GM18498 (cell line): Measurements from ENCODE around the gene COA1.
"Not testable (repeated sequence)": the region's sequence is repeated elsewhere in the genome, so short reads cannot be mapped to it uniquely, and the experiment has no call there.

Source experiments
- ATAC-seq: cut with Tn5 transposase; IDR thresholded peaks from one replicate; pipeline ENCODE4 v1.9.1; 2021; ENCODE audit warnings: mild to moderate bottlenecking, moderate library complexity; ENCODE audit not compliant: unreplicated experiment

Gene COA1

GRCh38 chr7:43731494-43731893, 2.2 kb upstream of the COA1 start:
- not testable (repeated sequence) for ATAC-seq

- peak; percentile 17 for ATAC-seq
Observed at GRCh38 chr7:43729924-43730248, 563 bp upstream of the COA1 start.

DNA sequence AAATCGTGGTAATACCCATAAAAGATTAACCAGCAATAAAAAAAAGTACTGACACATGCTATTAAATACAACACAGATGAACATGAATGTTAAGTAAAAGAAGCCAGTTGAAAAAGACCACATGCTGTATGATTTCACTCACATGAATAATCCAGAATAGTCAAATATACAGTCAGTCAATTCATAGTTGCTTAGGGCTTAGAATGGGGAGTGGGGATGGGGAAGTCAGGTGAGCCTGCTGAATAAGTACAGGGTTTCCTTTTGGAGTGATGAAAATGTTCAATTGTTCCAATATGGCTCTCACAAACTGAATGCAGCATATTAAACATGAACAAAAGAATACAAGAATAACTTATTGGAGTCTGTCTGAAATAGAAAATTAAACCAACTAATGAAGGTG, 1.8 kb downstream of the COA1 start:
- no peak for ATAC-seq

GRCh38 chr7:43727003-43727402, 2.3 kb downstream of the COA1 start:
- ATAC-seq = no peak

DNA sequence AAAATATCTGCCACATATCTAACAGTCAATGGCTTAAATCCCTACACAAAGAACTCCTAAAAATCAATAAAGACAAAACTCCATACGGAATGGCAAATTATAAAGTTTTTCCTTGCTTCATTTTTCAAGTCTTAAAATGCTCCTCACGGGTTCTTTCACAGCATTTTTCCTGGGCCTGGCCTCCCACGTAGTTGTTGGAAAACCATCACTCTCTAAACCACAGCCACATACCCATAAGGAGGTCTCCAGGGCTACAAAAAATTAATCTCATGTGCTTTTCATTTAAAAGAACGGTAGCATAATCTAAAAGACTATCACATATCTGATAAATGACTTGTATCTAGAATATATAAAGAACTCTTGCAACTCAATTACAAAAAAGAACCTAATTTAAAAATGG, 2.9 kb downstream of the COA1 start:
- ATAC-seq = no peak

- no peak for ATAC-seq
Observed at GRCh38 chr7:43725251-43725650, 4.1 kb downstream of the COA1 start.

DNA sequence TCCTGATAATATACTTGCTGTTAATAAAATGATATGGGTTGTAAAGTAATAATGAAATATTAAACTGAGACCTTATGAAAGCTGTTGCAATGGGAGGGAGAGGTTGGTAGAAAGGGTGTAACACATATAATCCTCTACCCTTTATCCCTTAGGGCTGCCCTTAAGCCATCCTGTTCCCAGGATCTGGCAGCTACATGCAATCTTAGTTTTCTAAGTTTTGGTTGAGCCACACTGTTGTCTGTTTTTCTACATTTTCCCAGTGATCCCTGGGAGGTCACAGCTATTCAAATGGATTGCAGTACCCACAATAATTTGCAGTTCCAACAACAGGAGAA, 6.3 kb downstream of the COA1 start:
- no peak for ATAC-seq

DNA sequence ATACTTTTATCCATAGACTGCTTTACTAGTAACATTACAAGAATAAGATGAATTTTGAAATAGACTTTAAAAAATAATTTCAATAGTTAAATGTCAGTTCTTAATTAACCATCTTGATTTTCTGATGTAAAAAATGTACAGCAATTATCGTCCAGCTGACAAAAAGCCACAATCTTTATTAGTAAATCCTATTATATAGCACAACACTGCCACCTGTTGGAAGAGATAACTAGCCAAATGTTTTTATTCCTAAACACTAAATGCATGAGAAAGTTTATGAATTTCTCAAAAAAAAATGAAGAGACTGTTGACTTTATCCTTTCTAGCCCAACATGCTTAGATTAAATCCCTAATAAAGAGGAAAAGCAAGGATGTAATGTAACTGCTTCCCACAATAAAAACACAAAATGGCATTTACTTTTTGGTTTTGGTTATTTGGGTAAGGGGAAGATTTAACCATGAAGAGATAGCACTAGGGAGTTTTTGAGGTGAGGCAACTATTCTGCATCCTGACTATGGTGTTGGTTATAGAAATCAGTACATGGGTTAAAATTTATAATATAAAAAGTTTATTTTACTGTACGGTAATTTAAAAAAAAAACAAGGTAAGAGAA, 8.0 kb downstream of the COA1 start:
- ATAC-seq = no peak

DNA sequence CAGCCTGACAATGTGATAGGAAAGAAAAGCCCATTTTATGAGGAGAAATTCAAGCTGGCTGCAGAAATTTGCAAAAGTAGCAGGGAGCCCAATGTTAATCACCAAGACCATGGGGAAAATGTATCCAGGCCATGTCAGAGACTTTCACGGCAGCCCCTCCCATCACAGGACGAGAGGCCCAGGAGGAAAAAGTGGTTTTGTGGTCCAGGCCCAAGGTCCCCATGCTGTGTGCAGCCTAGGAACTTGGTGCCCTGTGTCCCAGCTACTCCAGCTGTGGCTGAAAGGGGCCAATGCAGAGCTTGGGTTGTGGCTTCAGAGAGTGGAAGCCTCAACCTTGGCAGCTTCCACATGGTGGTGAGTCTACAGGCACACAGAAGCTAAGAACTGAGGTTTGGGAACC, 12.7 kb downstream of the COA1 start:
- ATAC-seq = no peak

DNA sequence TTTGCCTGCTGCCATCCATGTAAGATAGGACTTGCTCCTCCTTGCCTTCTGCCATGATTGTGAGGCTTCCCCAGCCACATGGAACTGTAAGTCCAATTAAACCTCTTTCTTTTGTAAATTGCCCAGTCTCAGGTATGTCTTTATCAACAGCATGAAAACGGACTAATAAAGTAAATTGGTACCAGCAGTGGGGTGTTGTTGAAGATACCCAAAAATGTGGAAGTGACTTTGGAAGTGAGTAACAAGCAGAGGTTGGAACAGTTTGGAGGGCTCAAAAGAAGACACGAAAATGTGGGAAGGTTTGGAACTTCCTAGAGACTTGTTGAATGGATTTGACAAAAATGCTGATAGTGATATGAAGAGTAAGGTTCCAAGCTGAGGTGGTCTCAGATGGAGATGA, 13.4 kb downstream of the COA1 start:
- not testable (repeated sequence) for ATAC-seq

DNA sequence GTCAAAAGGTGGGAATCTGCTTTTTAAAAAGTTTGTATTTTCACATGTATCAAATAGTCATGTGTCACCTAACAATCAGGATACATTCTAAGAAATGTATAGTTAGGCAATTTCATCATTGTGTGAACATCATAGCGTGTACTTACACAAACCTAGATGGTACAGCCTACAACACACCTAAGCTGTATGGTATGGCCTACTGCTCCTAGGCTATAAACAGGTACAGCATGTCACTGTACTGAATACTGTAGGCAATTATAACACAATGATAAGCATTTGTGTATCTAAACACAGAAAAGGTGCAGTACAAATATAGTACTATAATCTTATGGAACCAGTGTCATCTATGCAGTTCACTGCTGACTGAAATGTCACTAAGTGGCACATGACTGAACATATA, 17.8 kb downstream of the COA1 start:
- ATAC-seq = no peak

- not testable (repeated sequence) for ATAC-seq
Observed at GRCh38 chr7:43708055-43708454, 21.3 kb downstream of the COA1 start.

DNA sequence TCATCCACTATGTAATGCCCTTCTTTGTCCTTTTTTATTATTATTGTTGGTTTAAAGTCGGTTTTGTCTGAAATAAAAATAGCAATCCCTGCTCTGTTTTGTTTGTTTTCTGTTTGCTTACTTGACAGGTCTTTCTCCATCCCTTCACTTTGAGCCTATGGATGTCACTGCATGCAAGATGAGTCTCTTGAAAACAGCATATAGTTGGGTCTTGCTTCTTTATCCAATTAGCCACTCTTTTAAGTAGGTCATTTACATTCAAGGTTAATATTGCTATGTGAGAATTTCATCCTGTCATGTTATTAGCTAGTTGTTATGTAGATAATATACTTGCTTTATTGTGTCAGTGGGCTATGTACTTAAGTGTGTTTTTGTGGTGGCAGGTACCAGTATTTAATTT, 25.8 kb downstream of the COA1 start:
- no peak for ATAC-seq

DNA sequence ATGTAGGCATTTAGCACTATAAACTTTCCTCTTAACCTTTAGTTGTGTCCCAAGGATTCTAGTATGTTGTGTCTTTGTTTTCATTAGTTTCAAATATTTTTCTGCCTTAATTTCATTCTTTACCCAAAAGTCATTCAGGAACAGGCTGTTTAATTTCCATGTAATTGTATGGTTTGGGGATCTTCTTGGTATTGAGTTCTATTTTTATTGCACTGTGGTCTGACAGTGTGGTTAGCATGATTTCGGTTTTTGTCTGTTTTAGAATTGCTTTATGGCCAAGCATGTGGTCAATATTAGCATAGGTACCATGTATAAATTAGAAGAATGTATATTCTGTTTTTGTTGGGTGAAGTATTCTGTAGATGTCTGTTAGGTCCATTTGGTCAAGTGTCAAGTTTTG, 26.3 kb downstream of the COA1 start:
- ATAC-seq = peak; percentile 38

- ATAC-seq = no peak
Observed at GRCh38 chr7:43701929-43702328, 27.4 kb downstream of the COA1 start.

- no peak for ATAC-seq
Observed at GRCh38 chr7:43701500-43701854, 27.8 kb downstream of the COA1 start.

- ATAC-seq = no peak
Observed at GRCh38 chr7:43700646-43701499, 28.4 kb downstream of the COA1 start.

DNA sequence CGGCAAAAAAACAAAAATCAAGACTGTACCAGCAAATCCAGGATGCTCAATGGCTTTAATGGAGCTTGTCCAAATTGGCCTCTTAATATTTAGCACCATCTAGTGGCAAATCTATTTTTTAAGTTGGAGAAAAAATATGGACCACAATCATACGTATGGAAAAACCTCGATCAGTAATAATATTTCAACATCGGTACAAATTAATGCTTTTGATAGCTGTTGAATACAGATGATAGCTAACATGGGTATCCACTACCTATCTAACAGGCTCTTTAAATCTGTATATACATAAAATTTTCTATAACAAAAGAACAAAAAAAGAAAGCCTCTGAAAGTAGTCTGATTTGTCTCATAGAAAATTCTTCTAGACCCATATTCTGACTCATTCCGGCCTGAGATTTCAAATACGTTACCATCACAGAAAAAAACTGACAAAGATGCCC, 29.2 kb downstream of the COA1 start:
- no peak for ATAC-seq

DNA sequence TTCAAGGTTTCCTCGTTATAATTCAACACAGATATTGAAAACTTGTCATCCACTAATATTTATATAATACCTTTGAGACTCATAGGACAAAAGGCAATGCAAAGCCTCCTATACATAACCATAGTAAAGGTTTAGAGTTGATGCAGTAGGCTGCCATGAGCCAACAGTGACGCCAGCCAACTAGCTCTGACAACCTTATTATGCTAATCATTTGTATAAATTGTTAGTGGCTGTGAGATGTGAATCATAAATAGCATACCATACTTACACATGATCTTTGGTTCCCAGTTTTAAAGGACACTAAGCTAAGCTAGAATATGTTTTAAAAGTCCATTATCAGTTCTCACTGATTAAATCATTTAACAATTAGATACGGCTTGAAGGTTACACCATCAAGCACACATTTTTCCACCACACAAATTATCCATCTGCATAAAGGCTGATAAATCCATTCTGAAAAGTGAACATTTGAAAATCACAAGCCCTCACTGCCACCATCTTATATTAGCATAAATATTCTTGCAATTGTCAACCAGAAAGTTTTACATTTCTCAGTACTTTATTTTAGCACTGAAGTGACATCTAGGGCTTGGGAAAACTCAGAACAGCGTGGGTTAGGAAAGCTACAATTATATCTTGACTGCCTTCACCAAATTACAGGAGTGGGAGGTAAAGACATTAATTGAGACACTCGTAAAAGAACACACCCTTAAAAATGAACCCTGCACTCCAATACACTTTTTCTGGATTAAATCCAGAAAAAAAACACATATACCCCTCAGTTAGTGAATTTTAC, 30.7 kb downstream of the COA1 start:
- no peak for ATAC-seq

DNA sequence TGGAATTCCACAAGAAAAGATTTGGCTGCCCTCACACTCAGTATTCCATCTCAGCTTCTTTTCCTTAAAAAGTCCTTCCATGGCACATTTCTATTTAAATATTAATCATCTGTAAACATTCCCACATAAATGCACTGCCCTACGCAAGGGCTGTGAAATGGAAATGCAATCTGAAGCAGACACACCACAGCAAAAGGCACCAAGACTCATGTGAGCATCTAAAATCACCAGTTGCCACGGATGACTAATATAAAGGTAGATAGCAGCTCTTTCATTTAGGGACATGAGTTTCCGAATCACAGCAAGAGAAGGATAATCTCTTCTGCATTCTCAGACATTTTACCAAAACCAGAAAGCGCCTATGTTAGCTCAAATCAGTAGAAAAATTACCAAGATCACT, 31.6 kb downstream of the COA1 start:
- no peak for ATAC-seq

DNA sequence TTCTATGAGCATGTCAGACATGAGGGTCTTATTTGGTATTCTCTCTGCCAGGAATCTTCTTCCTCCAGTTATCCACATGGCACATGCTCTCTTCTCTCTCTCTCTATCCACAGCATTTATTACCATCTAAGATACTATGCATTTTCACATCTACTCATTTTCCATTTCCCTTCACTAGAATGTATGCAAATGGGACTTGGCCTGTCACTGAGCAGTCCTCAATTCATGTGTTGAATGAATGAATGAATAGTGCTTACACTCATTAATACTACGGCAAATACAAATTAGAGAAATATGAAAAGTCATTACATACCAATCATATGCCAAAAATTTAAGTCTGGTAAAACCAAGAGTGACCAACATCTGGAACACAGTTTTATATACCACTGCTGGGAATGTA, 34.0 kb downstream of the COA1 start:
- ATAC-seq = no peak

DNA sequence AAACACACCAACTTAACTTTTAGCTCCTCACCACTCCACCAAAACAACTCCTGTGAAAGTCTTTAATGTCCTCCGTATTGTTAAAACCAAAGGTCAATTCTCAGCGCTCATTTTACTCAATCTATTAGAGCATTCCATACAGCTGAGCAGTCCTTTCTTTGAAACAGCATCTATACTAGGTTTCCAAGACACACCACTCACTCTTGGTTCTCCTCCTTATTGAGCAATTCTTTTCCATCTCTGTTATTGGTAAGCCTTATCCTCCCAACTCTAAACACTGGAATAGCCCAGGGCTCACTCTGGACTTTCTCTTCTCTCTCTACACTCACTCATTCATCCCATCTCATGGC, 34.9 kb downstream of the COA1 start:
- no peak for ATAC-seq
